Measurements from ENCODE around the gene SNTA1. TPM values are rescaled to one million over a fixed set of nuclear protein-coding genes. Genes with fewer than 3 reads are reported as not detected.

SNTA1 gene
- total RNA-seq, 4 donors from 2014 or later, result 6.3 to 27.3 (median 14.0) TPM

DNA sequence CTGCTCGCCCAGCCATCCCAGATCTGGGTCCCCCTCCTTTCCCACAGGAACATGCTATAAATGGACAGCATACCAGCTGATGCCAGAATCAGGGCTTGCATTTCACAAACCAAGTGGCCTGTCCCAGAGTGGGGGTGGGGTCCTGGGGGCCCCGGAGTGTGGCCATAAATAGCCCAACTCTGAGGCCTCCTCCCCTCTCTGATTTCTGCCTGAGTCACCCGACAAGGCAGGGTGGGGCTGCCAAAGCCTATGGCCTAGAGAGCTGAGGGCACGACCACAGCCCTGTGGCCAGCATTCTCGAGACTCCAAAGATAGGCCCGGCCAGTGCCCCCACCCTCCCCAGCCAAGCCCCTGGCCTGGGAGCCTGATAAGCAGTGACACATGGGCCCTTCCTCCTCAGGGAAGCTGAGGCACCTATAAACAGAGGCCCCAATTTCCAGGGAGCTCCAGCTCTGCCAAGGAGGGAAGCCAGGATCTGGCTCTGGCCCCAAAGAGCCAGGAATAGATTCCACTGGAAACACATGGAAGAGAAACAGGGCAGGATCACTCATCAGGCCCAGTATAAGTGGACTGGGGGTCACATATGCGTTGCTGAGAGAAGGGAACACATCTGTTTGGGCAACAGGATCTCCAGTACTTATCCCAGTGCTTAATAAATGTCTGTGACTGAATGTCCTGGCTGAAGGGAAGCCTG, 20.3 kb downstream of the SNTA1 start:
- TF ChIP-seq POLR2A (IDR thresholded peaks at IDR 0.05), result no peak
- TF ChIP-seq, protein P1, sequence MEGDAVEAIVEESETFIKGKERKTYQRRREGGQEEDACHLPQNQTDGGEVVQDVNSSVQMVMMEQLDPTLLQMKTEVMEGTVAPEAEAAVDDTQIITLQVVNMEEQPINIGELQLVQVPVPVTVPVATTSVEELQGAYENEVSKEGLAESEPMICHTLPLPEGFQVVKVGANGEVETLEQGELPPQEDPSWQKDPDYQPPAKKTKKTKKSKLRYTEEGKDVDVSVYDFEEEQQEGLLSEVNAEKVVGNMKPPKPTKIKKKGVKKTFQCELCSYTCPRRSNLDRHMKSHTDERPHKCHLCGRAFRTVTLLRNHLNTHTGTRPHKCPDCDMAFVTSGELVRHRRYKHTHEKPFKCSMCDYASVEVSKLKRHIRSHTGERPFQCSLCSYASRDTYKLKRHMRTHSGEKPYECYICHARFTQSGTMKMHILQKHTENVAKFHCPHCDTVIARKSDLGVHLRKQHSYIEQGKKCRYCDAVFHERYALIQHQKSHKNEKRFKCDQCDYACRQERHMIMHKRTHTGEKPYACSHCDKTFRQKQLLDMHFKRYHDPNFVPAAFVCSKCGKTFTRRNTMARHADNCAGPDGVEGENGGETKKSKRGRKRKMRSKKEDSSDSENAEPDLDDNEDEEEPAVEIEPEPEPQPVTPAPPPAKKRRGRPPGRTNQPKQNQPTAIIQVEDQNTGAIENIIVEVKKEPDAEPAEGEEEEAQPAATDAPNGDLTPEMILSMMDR (IDR thresholded peaks at IDR 0.05), result no peak
- H3K27ac ChIP-seq, result peak overlapping the region; percentile 62 to 87 (median 80)
- no peak for DNase-seq
- H3K4me1 ChIP-seq, result peaks cover 0 to 22% (median 8%) of the 10 kb centered on the region in 3 donors
- H3K9me3 ChIP-seq, result no peaks in the 10 kb centered on the region
- intact Hi-C loops (cut with DNase I), result no loop called here
- H3K27me3 ChIP-seq, result no peaks in the 10 kb centered on the region
- WGBS, 2 donors, result 39 to 73% methylated on average over 2 to 6 of the region's 7 CpGs
- no peak overlapping the region for H3K4me3 ChIP-seq
- H3K36me3 ChIP-seq, result no peaks in the 10 kb centered on the region

DNA sequence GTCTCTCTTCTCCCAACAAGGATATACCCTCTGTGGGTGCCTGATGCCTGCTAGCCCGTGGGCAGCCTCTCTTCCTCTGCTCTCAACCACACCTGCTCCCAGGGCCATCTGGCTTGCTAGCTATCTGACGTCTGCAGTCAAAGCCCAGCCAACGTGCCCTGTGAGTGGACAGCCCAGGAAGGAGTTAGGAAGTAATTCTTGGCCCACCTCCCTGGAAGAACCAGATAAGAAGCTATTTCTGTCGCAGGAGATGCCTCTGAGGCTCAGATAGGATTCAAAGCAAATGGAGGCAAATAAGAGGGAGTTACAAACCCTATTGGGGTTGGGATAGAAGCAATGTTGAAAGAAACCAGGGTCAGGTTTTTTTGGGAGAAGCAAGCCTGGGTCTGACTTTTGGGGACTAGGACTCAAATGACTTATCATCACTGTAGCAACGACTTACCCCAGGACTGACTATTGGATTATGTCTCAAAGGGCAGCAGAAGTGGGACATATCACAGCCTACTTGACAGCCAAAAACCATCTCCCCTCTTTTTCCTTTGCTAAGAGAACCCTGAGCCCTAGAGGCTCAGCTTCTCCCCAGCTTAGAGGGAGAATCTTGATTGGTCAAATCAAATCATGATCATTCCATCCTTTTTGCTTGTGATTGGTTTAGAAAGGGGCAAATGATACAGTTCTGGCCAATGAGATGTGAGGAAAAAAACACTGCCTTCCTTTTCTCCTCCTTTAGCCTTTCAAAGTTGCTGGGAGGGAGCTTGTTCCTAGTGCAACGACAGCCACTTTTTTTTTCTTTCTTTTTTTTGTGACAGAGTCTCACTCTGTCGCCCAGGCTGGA, 24.2 kb downstream of the SNTA1 start:
- Histone ChIP-seq H3K4me1 (peaks cover 0 to 31% (median 8%) of the 10 kb centered on the region in 3 donors), H3K9me3 (no peaks in the 10 kb centered on the region), H3K27me3 (no peaks in the 10 kb centered on the region), H3K36me3 (peaks cover 0 to 9% (median 0%) of the 10 kb centered on the region in 3 donors), H3K4me3 (no peak overlapping the region), H3K27ac (no peak overlapping the region)
- DNase-seq, result no peak
- no peak for TF ChIP-seq POLR2A (IDR thresholded peaks at IDR 0.05)
- TF ChIP-seq, protein P1 (IDR thresholded peaks at IDR 0.05), result no peak
- 64 to 71% methylated on average over 4 to 5 of the region's 7 CpGs for WGBS, 2 donors
- intact Hi-C loops (cut with DNase I), result no loop called here

DNA sequence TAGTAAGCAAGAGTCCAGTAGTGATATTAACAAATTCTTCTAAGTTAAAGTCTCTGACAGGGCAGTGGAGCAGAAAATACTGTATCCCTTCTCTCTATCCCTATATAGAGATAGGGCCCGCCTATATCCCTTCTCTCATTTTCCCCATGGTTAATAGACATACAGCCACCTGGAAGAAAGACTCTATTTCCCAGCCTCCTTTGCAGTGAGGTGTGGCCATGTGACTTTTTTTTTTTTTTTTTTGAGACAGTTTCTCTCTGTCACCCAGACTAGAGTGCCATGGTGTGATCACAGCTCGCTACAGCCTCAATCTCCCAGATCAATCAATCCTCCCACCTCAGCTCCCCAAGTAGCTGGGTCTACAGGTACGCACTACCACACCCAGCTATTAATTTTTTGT, 25.5 kb downstream of the SNTA1 start:
- WGBS, 2 donors, result 89% methylated on average over 2 to 3 of the region's 3 CpGs
- TF ChIP-seq, protein P1 (IDR thresholded peaks at IDR 0.05), result no peak
- no peak for TF ChIP-seq POLR2A (IDR thresholded peaks at IDR 0.05)
- no peaks in the 10 kb centered on the region for H3K9me3 ChIP-seq
- intact Hi-C loops (cut with DNase I), result no loop called here
- no peak overlapping the region for H3K27ac ChIP-seq
- DNase-seq, result no peak
- no peak overlapping the region for H3K4me3 ChIP-seq
- H3K4me1 ChIP-seq, result peaks cover 0 to 17% (median 2%) of the 10 kb centered on the region in 3 donors
- H3K36me3 ChIP-seq, result peaks cover 0 to 9% (median 0%) of the 10 kb centered on the region in 3 donors
- H3K27me3 ChIP-seq, result no peaks in the 10 kb centered on the region

DNA sequence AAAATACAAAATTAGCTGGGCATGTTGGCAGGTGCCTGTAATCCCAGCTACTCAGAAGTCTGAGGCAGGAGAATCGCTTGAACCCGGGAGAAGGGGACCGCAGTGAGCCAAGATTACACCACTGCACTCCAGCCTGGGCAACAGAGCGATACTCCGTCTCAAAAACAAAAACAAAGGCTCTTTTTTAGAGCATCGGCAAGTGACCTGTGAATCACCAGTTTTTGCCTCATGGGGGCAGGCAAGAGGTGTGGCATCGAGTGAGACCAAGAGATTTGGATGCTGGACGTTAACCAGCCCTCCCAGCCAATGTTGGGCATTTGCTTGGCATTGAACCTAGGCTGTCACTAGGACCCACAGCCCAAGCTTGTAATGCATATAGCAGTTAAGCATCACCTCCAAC, 27.6 kb downstream of the SNTA1 start:
- H3K4me3 ChIP-seq, result no peak overlapping the region
- 46 to 54% methylated on average over 7 to 8 of the region's 8 CpGs for WGBS, 2 donors
- H3K27me3 ChIP-seq, result no peaks in the 10 kb centered on the region
- no peaks in the 10 kb centered on the region for H3K9me3 ChIP-seq
- no peak for DNase-seq
- intact Hi-C loops (cut with DNase I), result no loop called here
- H3K4me1 ChIP-seq, result peaks cover 0 to 11% (median 0%) of the 10 kb centered on the region in 3 donors
- TF ChIP-seq POLR2A (IDR thresholded peaks at IDR 0.05), result no peak
- TF ChIP-seq, protein P1 (IDR thresholded peaks at IDR 0.05), result peak in 5 of 6 experiments; percentile 12 to 33 (median 27)
- H3K36me3 ChIP-seq, result peaks cover 0 to 30% (median 0%) of the 10 kb centered on the region in 3 donors
- no peak overlapping the region for H3K27ac ChIP-seq

DNA sequence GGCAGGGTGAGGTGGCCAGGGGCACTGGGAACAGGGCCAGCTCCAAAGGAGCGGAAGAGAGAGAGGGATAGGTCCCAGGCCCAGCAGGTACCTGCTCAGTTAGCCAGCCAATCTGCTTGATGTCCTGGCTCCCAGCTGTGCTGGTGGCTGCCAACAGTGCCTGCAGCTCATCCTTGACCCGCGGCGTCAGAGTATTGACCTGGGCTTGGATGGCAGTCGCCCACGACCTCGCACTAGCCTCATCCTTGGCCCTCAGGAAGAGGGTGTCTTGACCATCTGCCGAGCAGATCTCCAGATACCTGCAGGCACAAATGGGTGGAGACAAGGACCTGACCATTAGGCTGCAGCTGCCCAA, 31.1 kb downstream of the SNTA1 start:
- intact Hi-C loops (cut with DNase I), result no loop called here
- no peak for TF ChIP-seq POLR2A (IDR thresholded peaks at IDR 0.05)
- TF ChIP-seq, protein P1 (IDR thresholded peaks at IDR 0.05), result no peak
- no peaks in the 10 kb centered on the region for H3K27me3 ChIP-seq
- WGBS, 2 donors, result 89 to 90% methylated on average over 2 to 3 of the region's 8 CpGs
- no peaks in the 10 kb centered on the region for H3K9me3 ChIP-seq
- H3K27ac ChIP-seq, result no peak overlapping the region
- peaks cover 0 to 63% (median 4%) of the 10 kb centered on the region in 3 donors for H3K36me3 ChIP-seq
- H3K4me1 ChIP-seq, result peaks cover 0 to 6% (median 0%) of the 10 kb centered on the region in 3 donors
- no peak overlapping the region for H3K4me3 ChIP-seq
- DNase-seq, result no peak

Data from esophagus squamous epithelium (tissue), 5 donors.